ENCODE measurements around the gene RPS27.
A peak's percentile ranks its signal among the peaks of the same experiment; 100 is the strongest.
"Not testable (repeated sequence)": the region's sequence is repeated elsewhere in the genome, so short reads cannot be mapped to it uniquely, and the experiment has no call there.

RPS27 gene

GRCh38 chr1:153961421-153961820 lies 29.1 kb upstream of the RPS27 start:
- no peak for DNase-seq (ENCODE audit: low spot score)

- DNase-seq (ENCODE audit: low spot score), result no peak
Measured at GRCh38 chr1:153962088-153963029, 28.2 kb upstream of the RPS27 start.

GRCh38 chr1:153963030-153963849 lies 27.3 kb upstream of the RPS27 start, which contains the start of gene SLC39A1:
TSS of gene SLC39A1 (minus strand) at chr1:153963537. CDS start at chr1:153962715, 822 bp downstream.
- DNase-seq (ENCODE audit: low spot score), result peak; percentile 88

GRCh38 chr1:153963850-153964331 lies 26.7 kb upstream of the RPS27 start:
- DNase-seq (ENCODE audit: low spot score), result peak; percentile 44

GRCh38 chr1:153967107-153967999 lies 23.2 kb upstream of the RPS27 start, which contains the start of gene CREB3L4:
TSS of gene CREB3L4 (plus strand) at chr1:153967902. CDS start at chr1:153968526, 624 bp downstream.
- DNase-seq (ENCODE audit: low spot score), result peak; percentile 83

- DNase-seq (ENCODE audit: low spot score), result no peak
Measured at GRCh38 chr1:153968000-153968363, 22.6 kb upstream of the RPS27 start.

- no peak for DNase-seq (ENCODE audit: low spot score)
Measured at GRCh38 chr1:153968408-153968807, 22.2 kb upstream of the RPS27 start.

GRCh38 chr1:153968972-153969371 lies 21.6 kb upstream of the RPS27 start:
- no peak for DNase-seq (ENCODE audit: low spot score)

- no peak for DNase-seq (ENCODE audit: low spot score)
Measured at GRCh38 chr1:153970346-153970745, 20.2 kb upstream of the RPS27 start.

GRCh38 chr1:153973071-153973470 lies 17.5 kb upstream of the RPS27 start:
- DNase-seq (ENCODE audit: low spot score), result no peak

- no peak for DNase-seq (ENCODE audit: low spot score)
Measured at GRCh38 chr1:153973525-153973924, 17.0 kb upstream of the RPS27 start.

- no peak for DNase-seq (ENCODE audit: low spot score)
Measured at GRCh38 chr1:153976819-153977249, 13.7 kb upstream of the RPS27 start.

- peak; percentile 90 for DNase-seq (ENCODE audit: low spot score)
Measured at GRCh38 chr1:153977250-153978240, 13.0 kb upstream of the RPS27 start, which contains the start of gene JTB. TSS of gene JTB (minus strand) at chr1:153977674. CDS start at chr1:153977252, 422 bp downstream.

GRCh38 chr1:153978274-153978909 lies 12.2 kb upstream of the RPS27 start:
- DNase-seq (ENCODE audit: low spot score), result no peak

GRCh38 chr1:153979091-153979490 lies 11.5 kb upstream of the RPS27 start:
- not testable (repeated sequence) for DNase-seq (ENCODE audit: low spot score)

- DNase-seq (ENCODE audit: low spot score), result not testable (repeated sequence)
Measured at GRCh38 chr1:153981735-153982134, 8.8 kb upstream of the RPS27 start.

- DNase-seq (ENCODE audit: low spot score), result no peak
Measured at GRCh38 chr1:153984123-153984894, 6.3 kb upstream of the RPS27 start.

GRCh38 chr1:153985341-153985912 lies 5.1 kb upstream of the RPS27 start:
- DNase-seq (ENCODE audit: low spot score), result peak; percentile 18
